GM19193 (cell line): ENCODE results near the gene DPF3.

ENCODE experiments used
- POLR2A ChIP-seq: IDR thresholded peaks from 4 replicates; pipeline ENCODE4 v1.6.1; 2011; ENCODE audit not compliant: insufficient read depth, insufficient read length; ENCODE audit errors: extremely low read depth

DPF3 gene

DNA sequence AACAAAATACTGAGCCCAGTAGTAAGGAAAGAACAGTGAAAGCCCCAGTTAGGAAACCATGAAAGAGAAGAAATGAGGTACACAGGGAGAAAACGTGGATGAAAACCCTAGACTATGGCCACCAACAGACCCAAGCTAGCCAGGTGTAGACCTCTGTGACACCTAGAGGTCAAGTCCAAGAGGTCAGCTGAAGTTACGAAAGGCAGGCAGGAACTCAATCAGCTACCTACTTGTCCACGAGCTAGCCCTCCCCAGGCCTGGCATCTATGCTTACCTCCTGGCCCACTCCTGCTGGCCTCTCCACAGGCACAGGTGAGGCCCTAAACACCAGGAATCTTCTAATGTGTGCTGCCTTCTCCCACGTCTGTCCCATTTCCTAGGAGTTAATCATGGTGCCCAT is 48.7 kb downstream of the DPF3 start:
- no peak for TF ChIP-seq POLR2A

DNA sequence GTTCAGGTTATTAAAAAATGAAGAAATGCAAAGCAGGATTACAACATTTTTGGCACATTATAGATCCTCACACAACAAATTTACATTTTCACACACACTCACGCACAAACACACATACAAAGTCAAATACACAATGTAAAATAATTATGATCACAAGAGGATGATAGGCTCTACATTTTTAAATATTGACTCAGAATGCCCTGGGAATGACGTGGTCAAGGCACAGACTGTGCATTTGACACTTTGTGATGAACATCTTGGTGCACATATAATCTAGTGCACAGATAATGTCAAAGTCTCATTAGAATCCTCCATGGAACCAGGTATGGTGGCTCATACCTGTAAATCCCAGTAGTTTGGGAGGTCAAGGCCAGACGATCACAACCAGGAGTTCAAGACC is 49.4 kb downstream of the DPF3 start:
- TF ChIP-seq POLR2A, result no peak

DNA sequence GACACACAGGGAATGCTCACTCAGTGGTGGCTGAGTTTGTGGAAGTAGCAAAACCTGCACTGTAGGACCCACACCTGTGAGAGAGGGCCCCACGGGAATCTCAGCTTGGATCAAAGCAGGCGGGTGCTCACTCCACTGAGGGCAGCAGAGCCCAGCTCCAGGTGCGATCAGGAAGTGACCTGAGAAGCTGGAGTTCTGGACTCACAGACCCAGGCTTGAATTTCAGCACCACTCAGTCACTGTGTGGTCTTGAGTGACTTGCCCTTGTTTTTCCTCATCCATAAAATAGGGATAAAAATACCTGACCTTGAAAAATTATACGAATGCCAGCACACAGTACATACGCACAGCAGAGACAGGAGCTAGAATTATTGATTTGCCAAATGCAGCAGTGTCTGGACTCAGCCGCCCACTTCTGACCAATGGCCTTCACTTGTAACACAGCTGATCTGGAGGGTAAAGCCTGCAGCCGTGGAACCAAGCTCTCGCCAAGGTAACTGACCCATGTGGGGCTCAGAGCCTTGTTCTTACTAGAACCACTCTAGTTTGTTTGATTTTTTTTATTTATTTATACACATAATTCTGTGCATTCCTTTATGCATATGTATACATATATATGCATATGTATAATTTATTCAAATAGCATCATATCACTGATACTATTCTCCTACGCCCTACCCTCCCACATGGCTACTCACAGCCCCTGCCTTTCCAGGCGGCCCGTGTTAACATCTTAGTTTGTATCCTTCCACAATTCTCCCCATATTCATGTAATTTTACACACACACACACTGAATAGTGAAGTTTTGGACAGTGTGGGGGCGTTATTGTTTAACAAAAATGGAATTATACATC is 53.9 kb downstream of the DPF3 start:
- no peak for TF ChIP-seq POLR2A

DNA sequence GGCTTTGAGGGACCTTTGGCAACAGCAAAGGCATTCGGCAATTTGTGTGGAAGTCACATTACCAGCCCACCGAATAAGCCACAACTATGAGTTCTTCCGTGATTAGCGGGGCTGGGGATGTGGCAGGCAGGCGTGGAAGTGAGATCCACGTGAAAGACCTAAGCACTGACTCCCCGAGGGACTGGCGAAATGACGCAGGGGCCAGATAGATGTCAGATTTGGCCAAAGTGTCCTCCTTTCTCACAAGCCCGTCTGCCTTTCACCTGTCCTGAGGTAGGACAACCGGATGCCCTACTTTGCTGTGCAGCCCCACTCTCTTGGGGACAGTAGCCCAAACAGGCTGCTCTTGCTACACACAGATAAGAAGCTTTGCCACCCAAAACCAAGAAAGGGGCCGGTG is 54.5 kb downstream of the DPF3 start:
- TF ChIP-seq POLR2A, result no peak

DNA sequence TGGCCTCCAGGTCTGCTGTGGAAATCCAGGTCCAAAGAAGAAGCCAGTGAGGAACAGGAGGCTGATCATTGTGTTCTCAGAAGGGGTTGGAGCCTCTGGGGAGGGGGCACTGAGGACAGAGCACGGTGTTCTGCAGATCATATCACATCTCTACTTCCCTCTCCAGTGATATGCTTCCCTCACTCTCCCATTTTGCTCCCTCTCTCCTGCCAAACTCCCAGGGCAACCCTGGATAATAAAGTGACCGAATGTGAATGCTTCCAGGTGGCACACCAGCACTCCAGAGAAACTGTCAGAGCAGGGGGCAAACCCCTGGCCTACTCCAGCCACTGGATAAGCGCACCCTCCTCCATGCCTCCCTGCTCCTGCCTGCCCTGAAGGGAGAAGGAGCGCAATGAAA is 57.8 kb downstream of the DPF3 start:
- no peak for TF ChIP-seq POLR2A

DNA sequence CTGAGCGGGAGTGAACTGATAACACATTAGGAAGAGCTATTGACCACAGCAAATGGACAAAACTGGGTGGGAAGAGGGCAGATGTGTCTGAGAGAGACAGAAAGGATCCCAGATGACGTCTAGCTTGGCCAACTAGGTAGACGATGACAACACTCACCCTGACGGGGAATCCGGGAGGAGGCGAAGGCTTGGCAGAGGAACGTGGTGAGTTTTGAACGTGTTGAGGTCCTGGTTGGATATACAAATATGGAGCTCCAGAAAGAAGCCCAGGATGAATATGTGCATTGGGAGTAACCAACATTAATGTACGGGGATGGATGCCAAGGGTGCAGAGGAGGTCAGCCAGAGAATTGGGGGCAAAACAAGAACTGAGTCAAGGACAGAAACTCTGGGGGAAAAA is 60.7 kb downstream of the DPF3 start:
- TF ChIP-seq POLR2A, result no peak

DNA sequence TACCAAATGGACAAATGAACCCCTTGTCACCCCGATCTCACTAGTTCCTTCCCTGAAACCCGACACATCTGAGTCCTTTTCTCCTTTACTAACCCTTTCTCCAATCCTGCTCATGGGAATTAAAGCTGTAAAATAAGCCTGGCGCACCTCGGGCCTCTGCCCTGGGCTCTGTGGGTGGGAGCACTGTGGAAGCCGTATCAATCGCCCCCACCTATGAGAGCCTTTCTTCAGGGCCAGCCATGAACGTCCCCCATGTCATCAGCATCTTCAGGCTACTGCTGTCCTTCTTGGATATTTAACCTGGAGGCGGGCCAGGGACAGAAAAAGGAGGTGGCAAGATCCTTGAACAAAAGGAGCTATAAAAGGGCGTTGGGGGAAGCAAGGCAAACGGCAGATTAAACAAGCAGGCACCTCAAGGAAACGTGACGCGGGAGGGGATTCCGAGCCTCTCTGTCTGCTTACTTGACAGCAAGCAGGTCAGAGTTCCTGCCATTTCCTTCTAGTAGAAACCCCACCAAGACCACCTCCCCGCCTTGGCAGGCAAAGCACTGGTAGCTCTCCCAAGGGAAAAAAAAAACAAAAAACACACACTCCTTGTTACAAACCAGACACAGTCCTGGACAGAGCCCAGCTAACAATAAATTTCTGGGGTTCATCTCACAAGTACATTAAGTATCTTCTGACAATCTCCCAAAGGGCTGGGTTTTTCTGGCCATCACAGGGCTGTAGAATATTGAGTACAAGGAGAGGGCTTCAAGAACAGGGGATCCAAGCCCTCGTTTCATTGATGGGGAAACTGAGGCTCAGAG is 62.9 kb downstream of the DPF3 start:
- TF ChIP-seq POLR2A, result no peak

DNA sequence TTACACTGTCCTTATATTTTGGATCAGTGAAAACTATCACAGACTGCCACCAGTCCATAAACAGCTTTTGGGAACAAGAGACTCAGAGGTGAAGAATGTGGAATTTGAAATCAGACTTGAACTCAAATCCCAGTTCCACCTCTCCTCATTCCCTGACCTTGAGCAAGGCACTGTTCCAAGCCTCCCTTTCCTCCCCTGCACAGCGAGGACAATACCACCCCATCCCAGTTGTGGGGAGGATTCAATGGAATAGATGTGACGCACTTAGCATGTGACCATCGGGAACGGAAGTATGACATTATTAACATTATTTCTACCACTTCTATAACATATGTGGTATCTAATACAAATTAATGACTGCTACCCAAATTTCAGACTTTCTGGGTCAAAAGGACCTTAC is 63.5 kb downstream of the DPF3 start:
- no peak for TF ChIP-seq POLR2A

DNA sequence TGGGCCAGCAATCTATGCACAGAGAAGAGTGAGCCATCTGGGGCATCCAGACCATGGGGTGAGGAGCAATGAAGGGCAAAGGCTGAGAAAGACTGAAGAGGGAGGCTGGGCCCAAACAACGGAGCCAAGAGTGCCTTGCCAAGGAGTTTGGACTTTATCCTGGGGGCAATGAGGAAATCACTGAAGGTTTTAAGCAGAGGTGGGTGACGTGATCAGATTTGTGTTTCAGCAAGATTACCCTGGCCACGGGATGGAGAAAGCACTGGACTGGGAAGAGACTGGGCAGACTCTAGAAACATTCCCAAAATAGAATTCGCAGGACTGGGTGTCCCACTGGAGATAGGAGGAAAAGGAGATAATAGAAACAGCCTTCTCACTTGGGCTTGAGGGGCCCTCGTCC is 65.3 kb downstream of the DPF3 start:
- TF ChIP-seq POLR2A, result no peak

DNA sequence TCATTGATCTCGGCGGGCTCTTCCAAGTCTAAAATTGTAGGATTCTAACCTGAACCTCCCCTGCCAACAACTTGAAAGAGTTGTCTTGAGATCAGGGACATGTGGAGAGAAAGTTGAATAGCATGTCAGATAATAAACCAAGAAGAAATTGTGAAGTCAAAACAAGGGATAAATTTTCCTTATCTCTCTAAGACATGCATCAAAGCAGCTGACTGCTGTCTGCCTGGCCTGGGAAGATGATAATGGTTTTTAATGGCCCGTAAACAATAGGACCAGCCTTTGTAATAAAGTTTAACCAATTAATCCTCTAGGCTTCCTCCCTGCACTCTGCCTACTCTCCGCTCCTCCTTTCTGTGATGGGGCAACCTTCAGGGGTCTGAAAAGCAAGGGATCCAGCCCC is 67.9 kb downstream of the DPF3 start:
- TF ChIP-seq POLR2A, result no peak

DNA sequence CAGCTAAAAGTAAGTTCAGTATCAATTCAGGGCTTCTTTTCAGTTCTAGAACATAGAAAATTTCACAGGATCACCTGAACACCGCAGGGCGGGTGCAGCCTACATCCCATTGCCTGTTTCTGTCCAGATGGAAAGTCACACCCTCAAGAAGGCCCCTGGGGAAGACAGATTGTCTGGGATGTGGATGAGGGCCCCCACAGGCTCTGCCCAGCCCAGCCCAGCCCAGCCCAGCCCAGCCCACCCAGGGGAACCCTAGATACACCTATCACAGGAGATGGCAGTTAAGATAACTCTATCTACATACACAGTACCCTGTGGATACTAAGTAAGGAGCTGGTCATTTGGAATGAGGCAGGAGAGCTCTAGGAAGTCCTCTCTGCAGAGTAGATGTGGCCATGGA is 68.4 kb downstream of the DPF3 start:
- TF ChIP-seq POLR2A, result no peak

DNA sequence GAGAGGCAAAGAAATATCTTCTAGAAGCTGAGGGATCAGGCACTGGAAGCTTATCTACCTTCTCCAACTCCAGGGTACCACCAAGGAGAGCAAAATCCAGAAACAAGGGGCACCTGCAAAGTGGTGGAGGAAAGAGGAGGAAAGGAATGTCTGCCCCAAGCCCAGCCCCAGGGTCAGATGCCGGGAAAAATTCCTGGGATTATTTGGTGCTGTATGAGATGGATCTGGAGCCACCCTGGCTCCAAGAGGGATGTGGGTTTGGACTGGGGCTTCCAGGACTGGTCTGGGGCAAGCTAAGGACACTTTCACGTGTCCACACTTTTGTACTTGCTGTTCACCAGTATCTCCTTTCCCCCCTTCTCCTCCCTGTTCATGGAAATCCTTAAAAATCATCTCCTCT is 69.8 kb downstream of the DPF3 start:
- TF ChIP-seq POLR2A, result no peak

DNA sequence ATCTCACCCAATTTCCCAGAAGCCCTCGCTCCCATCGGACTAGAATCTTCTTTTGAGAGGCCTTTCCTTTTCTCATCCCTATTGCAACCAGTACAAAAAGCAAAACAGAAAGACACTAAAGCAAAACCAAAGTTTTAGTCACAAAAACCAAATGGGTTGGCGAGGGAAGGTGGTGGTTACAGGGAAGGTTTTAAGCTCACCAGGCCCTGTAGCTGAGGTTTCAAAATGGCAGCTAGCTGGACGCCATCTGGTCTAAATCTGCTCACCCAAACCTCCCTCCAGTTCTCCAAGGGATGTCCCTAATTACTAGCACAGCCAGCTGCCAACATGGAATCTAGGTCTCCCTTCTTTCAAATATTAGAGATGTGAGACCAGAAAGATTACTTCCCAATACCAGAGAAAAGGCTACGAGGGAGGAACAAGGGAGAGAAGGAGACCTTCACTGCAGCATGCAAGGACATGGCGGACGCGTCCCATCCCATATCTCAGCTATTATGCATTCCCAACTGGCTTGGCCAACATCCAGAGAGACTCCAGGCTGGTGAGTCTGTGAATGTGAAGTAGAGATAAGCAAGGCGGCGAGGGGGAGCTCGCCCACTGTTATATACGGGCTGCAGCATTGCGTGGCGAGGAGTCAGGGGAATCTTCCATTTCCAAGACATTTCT is 70.8 kb downstream of the DPF3 start:
- TF ChIP-seq POLR2A, result no peak

DNA sequence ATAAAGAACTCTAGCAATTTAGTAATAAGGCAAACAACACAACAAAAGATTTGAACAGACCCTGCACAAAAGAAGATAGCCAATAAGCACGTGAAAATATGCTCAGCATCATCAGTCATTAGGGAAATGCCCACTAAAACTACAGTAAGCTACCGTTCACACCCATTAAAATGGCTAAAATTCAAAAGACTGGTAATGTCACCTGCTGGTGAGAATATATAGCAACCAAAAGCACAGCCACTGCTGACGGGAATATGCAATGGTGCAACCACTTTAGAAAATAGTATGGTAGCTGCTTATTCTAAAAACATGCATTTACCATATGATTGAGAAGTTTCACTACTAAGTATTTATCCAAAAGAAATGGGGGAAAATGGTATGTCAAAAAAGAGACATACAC is 74.9 kb downstream of the DPF3 start:
- TF ChIP-seq POLR2A, result no peak

DNA sequence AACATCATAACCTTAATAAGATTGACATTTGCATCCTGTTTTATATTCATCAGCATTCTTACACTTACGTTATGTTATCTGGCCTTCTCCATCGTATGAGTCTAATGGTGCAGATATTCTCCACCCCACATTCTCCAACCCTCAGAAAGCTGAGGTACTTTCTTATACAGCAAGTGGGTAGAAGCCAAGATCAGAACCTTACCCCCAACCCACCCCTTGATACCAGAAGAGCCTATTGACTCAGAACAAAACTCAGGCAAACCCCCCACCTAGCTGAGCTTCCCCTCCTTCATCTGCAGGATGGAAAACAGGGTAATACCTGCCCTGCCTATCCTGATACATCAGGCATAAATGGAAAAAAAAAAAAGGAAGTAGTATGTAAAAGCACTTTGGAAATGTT is 77.6 kb downstream of the DPF3 start:
- no peak for TF ChIP-seq POLR2A
